Measurements from ENCODE around the gene JADE1.
A peak's percentile ranks its signal among the peaks of the same experiment; 100 is the strongest.

Gene JADE1

DNA sequence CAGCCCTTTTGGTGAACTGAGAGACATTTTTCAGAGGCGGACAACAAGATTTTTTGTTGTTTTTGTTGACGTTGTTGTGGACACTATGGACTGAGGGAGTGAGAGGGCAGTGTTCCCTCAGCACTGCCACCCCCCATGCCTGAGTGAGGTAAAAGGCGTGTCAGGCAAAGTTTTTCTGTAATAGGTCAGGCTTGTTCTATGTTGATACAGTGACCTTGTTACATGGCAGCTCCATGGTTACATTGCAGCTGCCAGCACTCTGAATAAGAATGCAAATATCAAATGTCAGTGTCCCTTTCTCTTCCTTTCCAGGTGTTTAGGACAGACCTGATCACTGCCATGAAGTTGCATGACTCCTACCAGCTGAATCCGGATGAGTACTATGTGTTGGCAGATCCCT lies 36.6 kb downstream of the JADE1 start:
- no peak for DNase-seq (ENCODE audit: low spot score)

DNA sequence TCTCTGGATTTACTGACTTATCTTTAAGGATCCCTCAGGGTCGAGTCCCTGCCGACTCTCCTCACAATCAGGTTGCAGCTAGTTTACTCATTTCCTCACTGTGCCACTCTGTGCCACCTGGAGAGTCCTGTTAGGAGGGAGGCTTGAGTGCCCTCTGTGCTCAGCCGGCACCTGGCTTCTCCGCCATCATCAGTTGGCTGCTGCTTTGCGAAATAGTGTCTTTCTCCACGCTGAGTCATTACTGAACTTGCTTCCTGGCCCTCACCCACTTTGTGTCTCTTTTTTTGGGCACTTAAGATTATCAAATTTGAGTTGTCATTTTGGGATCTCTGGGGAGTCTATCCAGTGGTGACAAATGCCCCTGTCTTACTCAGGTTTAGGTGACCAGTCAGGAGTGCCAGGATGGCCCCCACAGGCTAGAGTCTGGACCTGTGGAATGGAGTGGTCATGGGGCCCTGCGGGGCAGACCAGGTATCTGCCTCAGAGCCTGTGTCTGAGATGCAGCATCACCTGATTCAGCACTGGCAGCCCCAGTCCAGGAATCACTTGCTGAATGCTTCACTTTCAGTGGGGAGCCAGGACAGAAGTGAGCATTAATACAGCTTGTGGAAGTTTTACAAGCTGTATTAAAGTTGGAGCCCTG lies 37.7 kb downstream of the JADE1 start:
- no peak for DNase-seq (ENCODE audit: low spot score)

DNA sequence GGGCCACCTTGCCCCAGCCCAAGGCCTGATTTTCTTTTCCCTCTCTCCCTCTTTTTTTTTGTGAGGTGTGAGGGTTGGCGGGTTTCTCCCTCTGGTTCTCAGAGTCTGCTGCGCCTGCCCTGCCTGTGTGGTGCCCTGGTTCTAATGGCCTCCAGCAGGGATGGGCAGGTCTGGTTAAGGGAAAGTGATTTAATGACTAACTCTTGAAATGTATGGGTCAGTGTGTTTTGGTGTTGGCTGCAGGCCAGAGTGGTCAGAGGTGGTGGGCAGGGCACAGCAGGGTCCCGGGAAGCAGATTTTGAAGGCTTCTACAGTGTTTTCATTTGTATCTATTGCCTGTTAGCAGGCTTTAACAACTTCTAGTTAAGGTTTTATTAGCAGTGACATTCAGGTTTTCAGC lies 39.0 kb downstream of the JADE1 start:
- no peak for DNase-seq (ENCODE audit: low spot score)

DNA sequence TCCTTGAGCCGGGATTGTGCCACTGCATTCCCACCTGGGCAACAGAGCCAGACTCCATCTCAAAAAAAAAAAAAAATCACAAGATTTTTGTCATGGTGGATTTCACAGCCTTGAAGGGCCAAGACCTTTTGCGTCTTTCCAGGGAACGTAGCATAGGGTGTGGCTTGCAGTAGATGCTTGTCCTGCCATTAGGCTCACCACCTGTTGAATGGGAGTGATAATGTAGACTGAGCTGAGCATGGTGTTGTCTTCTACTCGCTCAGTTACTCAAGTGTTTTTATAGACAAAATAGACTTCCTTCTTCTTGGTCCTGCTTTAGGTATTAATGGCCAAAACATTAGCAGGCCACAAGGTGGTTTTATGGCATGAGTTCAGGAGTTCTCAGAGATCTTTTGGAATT lies 40.8 kb downstream of the JADE1 start:
- no peak for DNase-seq (ENCODE audit: low spot score)

DNA sequence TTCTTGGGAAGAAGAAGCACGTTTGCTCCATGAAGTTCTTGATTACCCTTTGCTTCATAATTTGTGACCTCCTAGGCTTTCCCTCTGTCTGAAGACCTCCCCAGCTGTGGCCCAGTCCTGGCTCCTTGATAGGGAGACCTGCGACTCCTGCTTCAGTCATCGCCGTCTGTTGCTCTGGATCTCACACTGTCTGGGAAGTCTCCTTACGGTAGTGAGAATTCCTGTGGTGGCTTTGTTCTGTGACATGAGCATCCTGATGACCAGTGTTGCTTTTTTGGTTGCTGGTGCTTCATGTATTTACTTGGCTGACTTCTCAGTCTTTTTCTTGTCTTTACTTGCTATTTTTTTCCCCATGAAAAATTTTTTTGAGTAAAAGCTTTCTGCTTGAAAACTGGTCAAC lies 44.2 kb downstream of the JADE1 start:
- DNase-seq (ENCODE audit: low spot score) = no peak

DNA sequence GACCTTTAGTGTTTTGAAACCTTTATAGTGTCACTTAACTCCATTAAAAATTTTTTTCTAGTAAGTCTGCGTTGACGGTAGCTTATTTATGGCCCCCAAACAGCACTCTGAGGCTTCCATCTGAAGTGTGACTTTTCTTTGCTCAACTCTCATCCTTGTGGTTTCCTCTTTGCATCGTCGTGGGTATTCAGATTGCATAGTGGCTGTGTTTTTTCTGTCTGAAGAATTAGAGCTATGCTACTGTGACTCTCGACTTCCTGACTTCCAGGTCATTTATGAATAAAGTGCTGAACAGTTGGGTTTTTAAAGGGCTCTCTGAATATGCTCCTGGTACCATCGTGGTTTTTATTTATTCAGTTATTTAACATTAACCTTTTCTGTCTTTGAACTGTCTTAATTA lies 44.9 kb downstream of the JADE1 start:
- peak; percentile 37 for DNase-seq (ENCODE audit: low spot score)

DNA sequence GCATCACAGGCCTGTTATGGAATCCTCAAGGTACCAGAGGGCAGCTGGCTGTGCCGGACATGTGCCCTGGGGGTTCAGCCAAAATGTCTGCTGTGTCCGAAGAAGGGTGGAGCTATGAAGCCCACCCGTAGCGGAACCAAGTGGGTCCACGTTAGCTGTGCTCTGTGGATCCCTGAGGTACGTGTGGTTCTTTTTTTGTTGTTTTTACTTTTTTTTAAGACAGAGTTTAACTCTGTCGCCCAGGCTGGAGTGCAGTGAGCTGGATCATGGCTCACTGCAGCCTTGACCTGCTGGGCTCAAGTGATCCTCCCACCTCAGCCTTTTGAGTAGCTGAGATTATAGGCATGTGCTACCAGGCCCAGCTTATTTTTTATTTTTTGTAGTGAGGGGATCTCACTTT lies 46.1 kb downstream of the JADE1 start:
- DNase-seq (ENCODE audit: low spot score) = no peak

DNA sequence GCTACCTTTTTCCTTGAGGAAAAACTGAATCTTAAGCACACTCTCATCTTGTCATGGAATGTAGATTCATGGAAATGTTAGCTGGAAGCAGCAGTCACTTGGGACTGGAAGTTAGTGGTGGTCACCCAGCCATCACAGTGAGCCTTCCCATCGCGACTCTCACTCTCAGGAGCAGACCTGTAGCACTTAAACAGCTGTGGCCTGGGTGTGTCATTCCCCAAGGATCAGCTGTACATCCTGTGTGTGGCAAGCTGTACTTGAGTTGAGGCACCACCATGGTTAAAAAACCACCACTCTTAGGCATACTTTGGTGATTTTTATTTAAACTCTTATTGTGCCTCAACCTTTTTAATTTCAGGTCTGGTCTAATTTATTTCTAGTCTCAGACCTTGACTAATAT lies 46.7 kb downstream of the JADE1 start:
- no peak for DNase-seq (ENCODE audit: low spot score)

DNA sequence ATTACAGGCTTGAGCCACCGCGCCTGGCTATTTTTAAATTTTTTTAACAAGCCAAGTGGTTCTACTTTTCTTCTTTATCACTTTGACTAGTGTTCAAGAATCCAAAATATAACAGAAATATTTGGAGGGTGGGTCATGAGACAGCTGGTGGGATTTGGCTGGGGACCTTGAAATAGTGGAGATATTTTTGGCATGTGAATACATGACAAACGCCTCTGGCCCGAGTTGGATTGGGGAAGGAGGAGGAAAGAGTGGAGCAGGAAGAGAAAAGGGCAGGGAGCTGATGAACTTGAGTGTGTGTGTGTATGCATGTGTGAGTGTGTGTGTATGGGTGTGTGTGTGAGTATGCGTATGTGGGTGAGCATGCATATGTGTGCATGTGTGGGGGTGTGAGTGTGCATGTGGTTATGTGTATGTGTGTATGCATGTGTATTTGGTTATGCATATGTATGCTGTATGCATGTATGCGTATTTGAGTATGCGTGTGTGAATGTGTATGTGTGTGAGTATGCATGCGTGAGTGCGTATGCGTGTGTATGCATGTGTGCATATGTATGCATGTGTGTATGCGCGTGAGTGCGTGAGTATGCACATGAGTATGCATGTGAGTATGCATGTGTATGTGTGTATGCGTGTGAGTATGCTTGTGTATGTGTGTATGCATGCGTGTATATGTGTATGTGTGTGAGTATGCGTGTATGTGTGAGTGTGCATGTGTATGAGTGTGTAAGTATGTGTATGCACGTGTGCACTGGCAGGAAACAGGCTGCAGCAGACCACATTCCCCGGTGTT lies 49.6 kb downstream of the JADE1 start:
- no peak for DNase-seq (ENCODE audit: low spot score)

DNA sequence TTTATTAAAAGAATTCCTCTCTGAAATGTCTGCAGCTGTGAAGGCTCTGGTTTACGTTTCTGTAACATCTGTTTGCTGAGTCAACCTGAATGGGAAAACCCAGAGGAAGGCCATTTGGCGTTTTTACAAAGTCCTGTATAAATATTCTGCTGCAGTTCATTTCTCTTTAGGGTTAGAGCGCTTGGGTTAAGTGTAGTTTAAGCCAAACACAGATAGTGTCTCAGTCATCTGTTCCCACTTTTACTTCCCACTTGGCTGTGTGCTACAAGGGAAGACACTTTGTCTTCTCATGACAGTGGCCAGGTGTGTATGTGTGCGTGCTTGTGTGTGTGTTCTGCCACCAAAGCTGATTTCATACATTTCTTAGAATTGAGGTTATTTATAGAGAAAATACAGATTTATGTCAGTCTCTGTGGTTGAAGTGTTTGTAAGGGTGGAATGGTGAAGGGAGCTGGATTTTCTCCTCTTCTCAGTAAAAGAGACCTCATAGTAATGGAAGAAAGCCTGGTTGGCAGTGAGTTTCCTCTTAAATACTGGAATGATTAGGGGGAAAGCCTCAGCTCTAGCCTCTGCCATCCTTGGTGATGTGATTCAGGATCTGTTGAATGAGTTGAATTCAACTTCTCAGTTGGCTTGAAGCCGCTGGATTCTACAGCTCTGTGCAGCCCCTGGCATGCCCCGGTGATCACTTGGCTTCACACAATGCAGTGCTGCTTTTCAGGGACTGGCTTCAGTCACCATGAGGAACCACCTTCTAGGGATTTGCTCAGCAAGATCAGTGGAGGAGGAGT lies 50.6 kb downstream of the JADE1 start:
- no peak for DNase-seq (ENCODE audit: low spot score)

DNA sequence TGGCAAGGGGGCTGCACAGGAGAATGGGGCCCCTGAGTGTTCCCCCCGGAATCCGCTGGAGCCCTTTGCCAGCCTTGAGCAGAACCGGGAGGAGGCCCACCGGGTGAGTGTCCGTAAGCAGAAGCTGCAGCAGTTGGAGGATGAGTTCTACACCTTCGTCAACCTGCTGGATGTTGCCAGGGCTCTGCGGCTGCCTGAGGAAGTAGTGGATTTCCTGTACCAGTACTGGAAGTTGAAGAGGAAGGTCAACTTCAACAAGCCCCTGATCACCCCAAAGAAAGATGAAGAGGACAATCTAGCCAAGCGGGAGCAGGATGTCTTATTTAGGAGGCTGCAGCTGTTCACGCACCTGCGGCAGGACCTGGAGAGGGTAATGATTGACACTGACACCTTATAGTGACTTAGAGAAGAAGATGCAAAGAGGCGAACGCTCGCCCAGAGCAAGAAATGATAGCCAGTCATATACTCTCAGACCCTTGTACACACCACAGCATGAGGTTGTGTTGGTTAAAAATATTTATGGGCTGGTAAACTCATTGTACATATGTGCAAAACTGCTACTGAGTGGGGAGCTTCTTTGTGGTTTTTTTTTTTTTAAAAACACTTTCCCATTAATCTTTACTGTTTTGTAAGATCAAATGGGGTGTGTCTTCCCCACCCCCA lies 52.5 kb downstream of the JADE1 start:
- DNase-seq (ENCODE audit: low spot score) = peak; percentile 16

DNA sequence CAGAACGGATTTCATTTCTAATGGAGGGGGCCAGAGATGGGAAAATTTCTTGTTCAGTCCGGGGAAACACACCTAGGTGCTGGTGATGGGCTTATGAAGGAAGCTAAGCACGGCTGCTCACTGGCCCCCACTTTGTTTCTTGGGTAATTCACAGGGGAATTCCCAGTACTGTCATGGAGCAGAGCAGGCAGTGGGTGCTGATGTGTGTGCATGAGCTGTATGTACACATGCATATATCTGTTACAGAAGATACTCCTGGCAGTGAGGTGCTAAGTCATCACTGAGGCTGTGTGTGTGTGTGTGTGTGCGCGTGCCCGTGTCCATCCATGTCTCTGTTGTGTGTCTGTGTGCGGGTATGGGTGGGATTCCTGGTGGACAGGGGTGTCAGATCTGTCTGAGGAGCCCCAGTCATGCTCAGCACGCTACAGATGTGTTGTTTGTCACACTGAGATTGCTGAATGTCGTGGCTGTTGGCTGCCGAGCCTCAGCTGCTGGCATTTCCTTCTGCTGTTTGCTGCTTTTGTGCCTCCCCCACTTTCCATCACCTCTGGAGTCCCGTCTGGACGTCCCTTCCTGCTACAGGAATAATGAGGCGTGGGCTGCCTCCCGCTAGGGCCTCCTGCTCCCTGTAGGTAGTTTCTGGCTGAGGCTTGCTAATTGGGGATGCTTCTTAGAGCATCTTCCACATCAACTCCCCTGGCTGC lies 53.3 kb downstream of the JADE1 start:
- DNase-seq (ENCODE audit: low spot score) = peak; percentile 16

DNA sequence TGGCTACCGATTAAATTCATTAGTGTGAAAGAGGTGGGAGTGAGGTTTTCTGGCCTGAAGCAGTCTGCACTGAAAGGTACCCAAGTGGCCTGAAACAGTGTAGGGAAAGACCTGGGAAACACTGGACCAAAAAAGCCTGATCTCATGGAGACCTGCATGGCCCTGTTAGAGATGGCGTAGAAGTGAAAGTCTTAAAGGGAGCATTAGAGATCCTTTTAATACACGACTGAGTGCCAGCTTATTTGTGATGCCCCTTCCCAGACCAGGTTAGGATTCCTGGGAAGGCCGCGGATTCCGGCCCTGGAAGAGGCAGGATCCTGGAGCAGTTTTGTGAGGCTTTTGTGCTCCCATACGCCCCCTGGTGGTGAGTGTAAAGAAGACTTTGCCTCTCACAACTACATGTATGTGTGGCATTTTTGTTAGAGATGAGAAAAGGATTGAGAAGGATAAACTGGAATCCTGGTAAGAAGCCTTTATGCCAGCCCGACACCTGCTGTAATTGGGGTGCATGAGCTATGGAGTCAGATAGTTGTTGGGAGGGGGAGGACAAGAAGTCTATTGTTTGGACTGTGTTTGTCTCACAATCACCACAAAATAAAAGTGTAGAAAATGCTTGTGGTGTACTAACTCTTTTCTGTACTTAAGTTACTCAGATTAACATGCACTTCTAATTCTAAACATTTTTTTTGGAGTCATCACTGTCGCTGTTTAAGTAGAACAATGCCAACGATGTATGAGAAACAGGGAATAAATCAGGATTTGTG lies 54.0 kb downstream of the JADE1 start:
- DNase-seq (ENCODE audit: low spot score) = peak; percentile 65

DNA sequence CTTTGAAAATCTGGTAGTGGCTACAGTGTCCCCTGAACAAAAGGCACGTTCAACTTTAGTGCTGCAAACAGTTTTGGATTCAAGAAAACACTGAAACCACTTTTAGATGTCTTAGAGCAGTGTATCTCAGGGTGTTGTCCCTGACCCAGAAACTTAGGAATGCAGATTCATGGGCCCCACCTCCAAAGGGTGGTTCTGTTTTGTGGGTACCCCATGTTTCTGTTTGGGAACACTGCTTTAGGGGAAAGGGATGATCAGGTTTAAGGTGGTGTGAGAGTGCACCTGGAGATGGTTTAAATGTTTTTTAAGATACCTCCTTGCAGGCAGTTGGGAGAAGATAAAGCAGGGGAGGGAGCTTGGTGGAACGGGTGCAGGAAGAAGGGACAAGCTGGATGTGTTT lies 55.6 kb downstream of the JADE1 start:
- no peak for DNase-seq (ENCODE audit: low spot score)

DNA sequence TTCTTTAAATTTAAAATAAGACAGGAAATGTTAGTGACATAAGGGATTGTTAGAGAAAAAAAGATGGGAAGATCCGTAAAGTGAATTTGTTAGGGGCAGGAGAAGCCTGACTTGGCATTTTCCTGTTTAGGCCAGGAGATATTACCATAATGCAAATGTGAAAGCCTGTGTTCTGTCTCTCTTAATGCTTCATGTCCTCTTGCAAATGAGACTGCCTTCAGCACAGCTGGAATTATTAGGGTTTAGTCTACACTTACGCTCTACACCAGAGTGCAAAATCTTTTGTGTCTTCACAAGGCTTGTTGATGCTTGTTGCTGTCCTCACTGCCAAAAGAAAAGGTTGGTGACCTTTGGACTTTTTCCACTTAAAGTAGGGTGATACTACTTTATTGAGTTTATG lies 56.8 kb downstream of the JADE1 start:
- DNase-seq (ENCODE audit: low spot score) = no peak

DNA sequence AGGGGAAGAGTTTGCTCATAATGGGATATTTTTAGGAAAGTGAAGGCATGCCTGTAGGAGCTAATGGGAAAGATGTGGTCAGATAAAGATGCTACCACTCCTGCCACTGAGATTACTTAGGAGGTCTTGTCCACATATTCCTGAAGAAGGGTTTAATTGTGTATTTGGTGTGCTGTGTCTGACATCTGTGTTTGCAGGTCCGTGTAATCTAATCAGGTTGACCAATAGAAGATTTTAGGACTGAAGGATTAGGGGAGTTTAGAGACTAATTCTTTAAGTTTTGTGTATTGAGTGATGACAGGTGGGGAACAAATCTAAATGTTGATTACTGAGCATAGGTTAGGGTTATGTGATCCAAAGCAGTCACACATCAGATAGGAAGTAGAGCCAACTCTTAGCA lies 57.2 kb downstream of the JADE1 start:
- no peak for DNase-seq (ENCODE audit: low spot score)

DNA sequence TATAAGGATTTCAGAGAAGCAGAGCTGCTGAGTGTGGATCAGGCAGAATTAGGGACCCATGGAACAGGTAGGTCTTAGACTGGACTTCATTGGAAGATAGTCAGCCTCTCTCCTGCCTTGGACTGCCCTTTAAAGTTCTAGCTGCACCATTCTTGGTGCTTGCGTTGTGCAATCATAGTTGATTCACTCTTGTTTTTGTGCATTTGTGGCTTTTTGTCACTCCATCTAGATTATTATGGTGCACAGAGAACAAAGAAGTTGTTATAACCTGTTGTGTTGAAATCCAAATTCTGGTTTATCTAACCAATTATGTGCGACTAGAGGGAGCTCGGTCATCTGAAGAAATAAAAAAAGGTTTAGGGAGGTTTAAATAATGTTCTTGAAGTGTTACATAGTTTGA lies 59.3 kb downstream of the JADE1 start:
- DNase-seq (ENCODE audit: low spot score) = no peak

DNA sequence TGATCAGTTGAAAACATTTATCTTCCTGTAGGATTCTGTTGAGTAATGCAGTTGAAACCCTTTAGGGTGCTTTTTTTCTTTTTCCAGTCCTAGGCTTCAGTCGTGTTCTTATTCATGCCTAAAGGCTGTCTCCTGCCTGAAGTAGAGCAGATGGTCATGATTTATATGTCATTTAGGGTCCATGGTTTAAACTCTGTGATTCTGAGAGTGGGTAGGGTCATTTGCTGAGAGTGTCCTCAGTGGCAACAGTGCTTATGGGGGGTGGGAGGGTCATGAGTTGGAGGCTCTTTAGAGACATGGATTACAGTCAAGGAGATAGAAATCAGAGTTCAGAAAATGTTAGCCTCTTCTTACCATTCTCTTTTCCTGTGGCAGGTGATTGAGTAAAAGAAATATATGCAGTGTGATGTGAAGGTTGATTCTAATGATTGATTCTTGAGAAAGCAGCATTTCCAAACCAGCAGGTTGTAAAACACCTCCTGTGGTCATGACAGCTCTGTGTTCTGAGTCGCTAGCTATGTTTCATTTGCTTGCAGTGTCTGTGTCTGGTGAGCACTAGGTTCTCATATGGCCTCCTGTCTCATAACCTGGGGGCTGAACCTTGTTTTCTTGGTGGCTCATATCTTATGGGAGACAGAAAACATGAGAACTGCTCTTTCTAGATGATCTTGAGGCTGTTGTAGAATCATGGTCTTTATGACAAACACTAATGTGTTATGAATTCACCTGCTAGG lies 60.4 kb downstream of the JADE1 start:
- no peak for DNase-seq (ENCODE audit: low spot score)

DNA sequence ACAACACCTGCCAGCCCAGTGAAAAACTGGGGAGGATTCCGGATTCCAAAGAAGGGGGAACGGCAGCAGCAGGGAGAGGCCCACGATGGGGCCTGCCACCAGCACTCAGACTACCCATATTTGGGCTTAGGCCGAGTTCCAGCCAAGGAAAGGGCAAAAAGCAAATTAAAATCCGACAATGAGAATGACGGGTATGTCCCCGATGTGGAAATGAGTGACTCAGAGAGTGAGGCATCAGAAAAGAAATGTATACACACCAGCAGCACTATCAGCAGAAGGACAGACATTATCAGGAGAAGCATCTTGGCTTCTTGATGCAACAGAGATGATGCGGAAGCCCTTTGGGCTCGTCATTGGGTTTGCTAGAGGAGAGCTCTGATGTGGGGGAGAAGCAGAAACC lies 62.4 kb downstream of the JADE1 start:
- DNase-seq (ENCODE audit: low spot score) = no peak

DNA sequence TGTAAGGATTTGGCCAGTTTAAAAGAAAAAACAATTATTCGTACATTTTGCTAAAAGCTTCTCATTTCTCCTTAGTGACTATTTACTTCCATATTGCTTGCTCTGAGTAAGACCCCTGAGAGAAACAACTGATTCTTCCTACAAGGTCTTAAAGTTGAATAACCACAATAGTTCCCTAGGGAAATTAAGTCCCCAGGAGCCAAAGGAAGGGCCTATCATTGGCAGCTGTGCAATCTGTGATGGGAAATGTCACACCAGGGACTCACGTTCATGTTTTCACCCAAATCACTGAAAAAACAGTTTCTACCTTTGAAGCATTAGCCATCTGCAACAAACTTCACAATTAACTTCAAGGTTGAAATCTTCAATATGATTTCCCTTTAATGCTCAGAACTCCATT lies 66.7 kb downstream of the JADE1 start:
- DNase-seq (ENCODE audit: low spot score) = no peak

DNA sequence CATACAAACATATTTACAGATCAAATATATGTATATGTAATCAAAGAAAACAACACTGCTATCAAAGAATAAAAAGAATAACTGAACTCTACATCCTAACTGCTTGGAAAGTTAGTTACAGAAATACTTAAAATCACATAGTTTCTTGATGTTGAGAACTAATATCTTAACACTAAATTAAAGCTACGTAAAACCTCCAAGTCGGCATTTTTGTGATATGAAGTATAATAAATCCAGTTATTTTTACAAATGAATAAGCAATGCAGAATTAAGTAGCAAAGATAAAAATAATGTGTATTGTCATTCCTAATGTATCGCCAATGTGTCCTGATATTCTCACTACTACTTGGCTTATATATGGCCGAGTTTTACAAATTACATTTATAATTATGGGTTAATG lies 68.4 kb downstream of the JADE1 start:
- no peak for DNase-seq (ENCODE audit: low spot score)
